HS-27A (cell line): ENCODE measurements around the gene AKR7A2.

Experiments
- DNase-seq: peaks from one replicate; pipeline ENCODE4 v3.0.0-alpha.2; 2012; ENCODE audit warnings: low read depth, missing footprints

AKR7A2 gene

GRCh38 chr1:19325958-19326747, 14.2 kb upstream of the AKR7A2 start:
- DNase-seq = no peak

- DNase-seq = no peak
Measured at GRCh38 chr1:19325368-19325957, 13.5 kb upstream of the AKR7A2 start.

- no peak for DNase-seq
Measured at GRCh38 chr1:19324665-19324990, 12.7 kb upstream of the AKR7A2 start.

- DNase-seq = no peak
Measured at GRCh38 chr1:19323987-19324664, 12.2 kb upstream of the AKR7A2 start.

- DNase-seq = no peak
Measured at GRCh38 chr1:19322481-19322880, 10.5 kb upstream of the AKR7A2 start.

- DNase-seq = no peak
Measured at GRCh38 chr1:19321071-19321470, 9.1 kb upstream of the AKR7A2 start.

GRCh38 chr1:19319196-19319595, 7.3 kb upstream of the AKR7A2 start:
- DNase-seq = no peak

GRCh38 chr1:19317126-19317910, 5.4 kb upstream of the AKR7A2 start:
- no peak for DNase-seq

GRCh38 chr1:19315378-19316198, 3.6 kb upstream of the AKR7A2 start:
- no peak for DNase-seq

- DNase-seq = no peak
Measured at GRCh38 chr1:19313961-19314882, 2.3 kb upstream of the AKR7A2 start.

- DNase-seq = no peak
Measured at GRCh38 chr1:19313636-19313959, 1.7 kb upstream of the AKR7A2 start.

- DNase-seq = peak; percentile 50
Measured at GRCh38 chr1:19312782-19313635, 1.1 kb upstream of the AKR7A2 start.

GRCh38 chr1:19311503-19311930, 427 bp downstream of the AKR7A2 start:
- DNase-seq = no peak

- DNase-seq = no peak
Measured at GRCh38 chr1:19310720-19311502, 1.0 kb downstream of the AKR7A2 start.

- no peak for DNase-seq
Measured at GRCh38 chr1:19310061-19310460, 1.9 kb downstream of the AKR7A2 start.

- DNase-seq = no peak
Measured at GRCh38 chr1:19309123-19309813, 2.7 kb downstream of the AKR7A2 start.

- DNase-seq = no peak
Measured at GRCh38 chr1:19308509-19308907, 3.4 kb downstream of the AKR7A2 start.

GRCh38 chr1:19307794-19308508, 4.0 kb downstream of the AKR7A2 start:
- DNase-seq = no peak
